ENCODE data around the gene CLMN.

GRCh38 chr14:95134304-95134933 is 185.3 kb downstream of the CLMN start:
- TF ChIP-seq CTCF (conservative IDR thresholded peaks at IDR 0.05; ENCODE audit: low read depth, low read length) (no peak), POLR2A (IDR thresholded peaks at IDR 0.05; ENCODE audit: low read depth, low read length) (no peak), USF2 (IDR thresholded peaks at IDR 0.05; ENCODE audit: low read depth, low read length) (no peak), CEBPB (IDR thresholded peaks at IDR 0.05; ENCODE audit: low read depth, low read length) (peak; percentile 74), CHD1 (IDR thresholded peaks at IDR 0.05; ENCODE audit: low read depth, low read length) (no peak), FOS (IDR thresholded peaks at IDR 0.05; ENCODE audit: low read depth, low read length) (no peak), RAD21 (IDR thresholded peaks at IDR 0.05; ENCODE audit: low read length) (no peak), MXI1 (IDR thresholded peaks at IDR 0.05; ENCODE audit: borderline replicate concordance, low read depth, low read length) (no peak), MAZ (IDR thresholded peaks at IDR 0.05; ENCODE audit: borderline replicate concordance, low read depth, low read length) (no peak), NFE2L2 (IDR thresholded peaks at IDR 0.05; ENCODE audit: low read depth, low read length) (no peak)

Data from IMR-90 (cell line).